Measurements from ENCODE around the gene LRRC8C.
"Not testable (repeated sequence)": the region's sequence is repeated elsewhere in the genome, so short reads cannot be mapped to it uniquely, and the experiment has no call there.

The LRRC8C gene

DNA sequence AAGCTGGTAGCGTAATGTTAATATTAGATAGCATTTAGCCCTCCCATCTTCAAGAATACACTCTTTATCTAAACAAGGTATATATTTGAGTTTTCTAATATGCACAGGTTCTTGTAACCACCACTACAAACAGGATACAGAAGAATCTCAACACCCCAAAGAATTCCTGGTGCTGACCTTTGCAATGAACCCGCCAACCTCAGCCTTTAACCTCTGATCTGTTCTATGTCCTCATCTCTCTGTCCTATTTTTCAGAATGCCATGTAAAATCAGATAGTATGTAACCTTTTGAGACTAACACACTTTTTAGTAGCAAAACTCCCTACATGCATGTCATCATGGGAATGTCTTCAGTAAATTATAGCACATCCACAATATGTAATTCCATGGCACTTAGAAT, 71.1 kb downstream of the LRRC8C start:
- no peak for DNase-seq (ENCODE audit: low spot score)

DNA sequence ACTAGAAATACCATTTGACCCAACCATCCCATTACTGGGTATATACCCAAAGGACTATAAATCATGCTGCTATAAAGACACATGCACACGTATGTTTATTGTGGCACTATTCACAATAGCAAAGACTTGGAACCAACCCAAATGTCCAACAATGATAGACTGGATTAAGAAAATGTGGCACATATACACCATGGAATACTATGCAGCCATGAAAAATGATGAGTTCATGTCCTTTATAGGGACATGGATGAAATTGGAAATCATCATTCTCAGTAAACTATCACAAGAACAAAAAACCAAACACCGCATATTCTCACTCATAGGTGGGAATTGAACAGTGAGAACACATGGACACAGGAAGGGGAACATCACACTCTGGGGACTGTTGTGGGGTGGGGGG, 72.0 kb downstream of the LRRC8C start:
- DNase-seq (ENCODE audit: low spot score): not testable (repeated sequence)

DNA sequence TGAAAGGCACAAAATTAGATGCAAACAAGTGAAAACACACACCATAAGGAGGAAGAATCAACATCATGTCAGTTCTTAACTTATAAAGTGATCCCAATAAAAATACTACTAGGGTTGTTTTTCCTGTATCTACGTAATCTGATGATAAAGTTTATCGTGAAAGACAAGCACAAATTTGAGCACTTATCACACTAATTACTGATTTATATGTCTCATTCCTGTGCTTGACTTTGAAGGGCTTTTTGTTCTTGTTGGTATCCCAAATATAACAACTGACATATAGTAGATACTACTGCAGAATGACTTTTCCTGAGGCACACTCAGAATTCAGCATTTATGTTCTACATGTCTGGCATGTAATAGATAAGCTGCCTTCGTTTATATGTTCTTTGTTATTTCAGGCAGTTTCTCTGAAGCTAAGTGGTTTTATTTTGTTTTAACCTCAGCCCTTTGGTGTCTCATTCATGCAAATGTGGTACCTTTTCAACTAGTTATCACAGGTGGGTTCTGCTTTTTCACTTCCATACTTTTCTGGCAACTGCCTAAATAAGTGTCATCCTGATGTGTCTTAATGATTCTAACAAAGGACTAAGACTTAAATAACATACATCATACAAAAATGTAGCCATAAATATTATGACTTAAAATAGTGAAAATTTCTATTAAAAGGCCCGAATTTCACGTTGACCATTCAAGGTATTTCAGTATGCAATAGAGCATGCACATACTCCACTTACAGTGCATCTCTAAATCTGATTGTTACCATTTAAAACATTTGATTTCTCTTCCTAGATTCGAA, 73.2 kb downstream of the LRRC8C start:
- no peak for DNase-seq (ENCODE audit: low spot score)

DNA sequence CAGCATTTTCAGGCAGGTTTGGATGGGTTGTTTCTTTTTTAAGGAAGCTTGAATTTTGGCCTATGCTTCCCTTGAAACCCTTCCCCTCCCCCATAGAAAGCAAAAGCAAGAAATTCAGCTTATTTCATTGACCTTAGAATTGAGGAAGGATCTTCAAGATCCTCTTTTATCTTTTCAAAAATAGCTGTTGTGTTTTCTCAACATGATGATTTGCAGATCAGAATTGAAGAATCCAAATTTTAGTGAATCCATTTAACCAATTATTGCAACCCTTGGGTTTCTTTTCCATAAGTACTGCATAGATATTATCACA, 73.7 kb downstream of the LRRC8C start:
- DNase-seq (ENCODE audit: low spot score): no peak

DNA sequence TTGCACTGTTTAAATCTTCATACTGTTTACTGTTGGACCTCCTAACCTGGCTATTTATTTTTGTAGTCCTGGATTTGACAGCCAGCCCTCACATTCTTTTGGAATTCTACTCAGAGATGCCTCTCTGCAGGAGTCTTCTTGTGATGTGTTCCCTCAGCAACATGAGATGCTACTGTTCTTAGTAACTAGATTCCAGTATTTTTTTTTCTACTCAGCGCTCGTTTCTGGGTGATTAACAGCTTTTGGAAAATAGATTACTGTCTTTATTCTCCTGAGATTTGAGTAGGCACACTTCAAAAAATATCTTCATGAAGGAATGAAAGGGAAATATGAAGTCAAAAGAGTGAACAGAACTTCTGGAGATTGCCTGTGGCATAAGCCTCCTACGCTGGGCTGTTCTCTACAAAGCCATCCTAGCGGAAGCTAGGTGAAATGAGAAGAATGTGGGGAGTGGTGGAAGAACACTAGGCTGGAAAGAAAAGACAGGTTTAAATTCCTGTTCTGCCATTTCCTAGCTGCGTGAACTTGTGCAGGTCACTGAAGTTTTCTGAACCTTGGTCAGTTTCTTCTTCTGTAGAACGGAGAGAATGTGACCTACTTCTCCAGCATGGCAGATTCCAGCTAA, 75.9 kb downstream of the LRRC8C start:
- no peak for DNase-seq (ENCODE audit: low spot score)

DNA sequence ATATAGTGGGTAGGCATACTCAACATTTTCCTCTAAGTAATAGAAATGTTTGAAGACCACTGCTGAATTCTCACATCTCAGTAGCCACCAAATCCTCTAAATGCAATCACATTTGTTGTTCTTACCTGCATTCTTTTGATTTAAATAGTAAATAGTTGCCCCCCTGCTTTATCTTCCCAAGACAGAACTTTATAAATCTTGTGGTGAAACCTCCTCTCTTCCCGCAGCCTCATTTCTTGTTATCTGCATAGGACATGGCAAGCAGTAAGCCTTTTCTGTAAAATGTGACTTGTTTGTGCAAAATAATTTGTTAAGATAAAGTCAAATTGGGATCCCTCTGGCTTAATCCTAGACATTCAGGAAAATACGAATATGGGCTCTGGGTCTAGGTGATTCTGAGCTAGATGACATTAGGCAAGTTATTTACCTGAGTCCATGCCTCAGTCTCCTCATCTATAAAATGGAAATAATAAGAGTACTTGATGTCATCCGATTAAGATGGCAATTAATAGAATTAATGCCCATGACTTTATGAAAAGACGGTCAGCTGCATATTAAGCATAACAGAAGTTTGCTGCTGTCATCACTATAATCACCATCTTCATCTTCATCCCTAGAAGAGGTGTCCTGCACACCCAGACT, 77.7 kb downstream of the LRRC8C start:
- DNase-seq (ENCODE audit: low spot score): no peak

DNA sequence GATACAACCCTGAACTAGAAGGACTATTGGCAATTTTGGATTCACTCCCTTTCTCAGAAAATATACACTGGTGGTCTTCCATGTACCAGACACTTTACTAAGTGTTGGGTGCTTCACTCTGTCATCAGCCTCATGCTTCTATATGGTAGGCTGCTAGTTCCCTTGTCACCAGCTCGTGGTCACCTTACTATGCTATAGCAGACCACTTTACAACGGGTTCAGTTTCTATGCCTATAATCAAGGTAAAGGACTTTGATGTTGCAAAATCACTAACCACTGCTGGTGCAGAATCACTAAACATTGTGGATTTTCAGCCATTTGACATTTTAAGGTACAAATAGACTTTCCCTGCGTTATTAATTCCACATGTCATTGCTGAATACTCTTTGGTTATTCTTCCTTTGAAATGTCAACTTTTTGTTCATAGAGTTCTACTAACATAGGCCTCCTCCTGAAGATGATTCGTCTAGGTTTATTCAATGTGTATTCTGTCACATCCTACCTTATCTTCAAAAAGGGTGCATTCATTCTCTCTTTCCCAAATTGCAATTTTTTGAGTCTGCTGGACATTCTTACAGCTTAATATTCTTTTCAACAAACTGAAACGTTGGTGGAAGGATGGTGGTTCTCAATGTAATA, 78.3 kb downstream of the LRRC8C start:
- no peak for DNase-seq (ENCODE audit: low spot score)

DNA sequence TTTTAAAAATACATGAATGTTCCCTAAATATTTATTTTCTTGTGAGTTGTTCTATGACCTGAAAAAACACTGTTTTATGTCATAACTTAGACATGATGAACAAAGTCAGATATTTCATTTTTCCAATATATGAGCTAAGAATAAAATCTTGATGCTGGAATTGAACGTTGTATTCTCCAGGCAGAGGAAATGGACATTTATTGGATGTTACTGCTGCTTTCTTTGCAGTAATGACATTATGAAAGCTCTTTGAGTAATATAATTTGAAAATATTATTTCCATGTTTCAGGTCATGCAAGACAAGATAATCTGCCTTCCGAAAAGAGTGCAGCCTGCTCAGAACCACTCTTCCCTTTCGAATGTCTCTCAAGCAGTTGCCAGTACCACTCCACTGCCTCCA, 79.5 kb downstream of the LRRC8C start:
- no peak for DNase-seq (ENCODE audit: low spot score)

DNA sequence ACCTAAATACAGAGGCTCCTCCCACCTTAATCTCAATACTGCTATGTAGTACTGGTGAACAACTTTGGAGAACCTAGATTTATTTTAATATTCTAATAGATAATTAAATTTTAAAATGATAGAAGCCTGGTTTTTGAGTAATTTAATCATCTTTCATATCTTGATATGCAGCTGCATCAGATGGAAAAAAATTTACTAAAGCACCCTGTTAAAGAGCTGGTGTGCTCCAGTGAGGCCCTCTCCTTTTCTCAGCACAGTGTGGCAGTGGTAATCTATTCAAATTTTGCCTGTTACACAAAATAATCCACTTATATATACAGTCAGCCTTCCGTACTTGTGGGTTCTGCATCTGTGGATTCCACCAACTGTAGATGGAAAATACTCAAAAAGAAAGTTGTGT, 82.8 kb downstream of the LRRC8C start:
- DNase-seq (ENCODE audit: low spot score): no peak

DNA sequence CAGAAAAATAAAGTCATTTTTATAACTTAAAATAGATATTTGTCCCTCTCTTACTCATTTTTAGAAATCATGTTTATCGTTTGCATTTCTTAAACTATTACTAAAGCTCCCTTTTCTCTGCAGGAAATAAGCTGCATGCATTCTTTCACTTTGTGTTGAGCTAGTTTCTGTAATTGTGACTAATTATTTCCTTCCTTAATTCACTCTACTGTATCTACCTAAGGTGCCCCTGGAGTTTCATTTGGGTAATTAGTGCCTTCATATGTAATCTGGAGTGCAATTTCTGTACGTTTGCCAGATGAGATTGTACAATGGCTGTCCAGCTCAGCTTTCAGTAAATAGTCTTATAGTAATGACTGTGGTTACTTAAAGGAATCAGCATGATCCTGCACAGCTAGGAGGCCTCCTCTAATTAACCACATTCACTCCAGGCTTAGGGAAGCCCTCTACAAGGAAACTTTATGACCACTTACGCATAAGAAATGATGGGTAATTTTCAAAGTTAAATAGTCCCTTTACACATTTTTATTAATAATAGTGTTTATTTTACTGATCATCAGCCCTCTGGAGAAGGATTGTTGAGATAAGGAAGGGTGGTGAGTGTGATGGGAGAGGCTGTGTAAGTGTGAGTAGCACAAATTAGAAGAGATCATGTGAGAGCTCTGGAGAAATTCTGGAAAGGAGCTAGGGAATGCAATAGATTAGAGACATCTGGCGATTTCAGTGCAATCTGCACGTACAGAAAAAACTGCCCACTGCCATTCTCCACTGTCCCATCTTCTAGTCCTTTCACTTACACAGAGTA, 86.8 kb downstream of the LRRC8C start:
- peak; percentile 10 for DNase-seq (ENCODE audit: low spot score)

DNA sequence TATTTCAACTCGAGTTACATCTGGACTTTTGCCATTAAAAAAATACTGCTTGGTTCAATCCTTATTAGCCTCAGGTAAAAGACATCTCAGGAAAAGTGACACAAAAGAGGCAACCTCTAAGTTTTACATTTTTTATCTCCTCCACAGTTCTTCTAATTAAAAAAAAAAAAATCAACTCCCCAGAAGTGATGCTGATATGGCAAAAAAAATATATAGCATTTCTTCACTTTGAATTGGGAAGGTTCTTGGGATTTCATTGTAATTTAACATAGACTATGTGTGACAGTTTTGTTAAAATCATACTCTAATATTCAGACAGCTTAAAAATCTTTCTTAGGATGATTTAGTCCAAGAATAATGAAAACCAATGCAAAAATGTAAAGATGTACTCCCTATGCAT, 87.9 kb downstream of the LRRC8C start:
- no peak for DNase-seq (ENCODE audit: low spot score)

DNA sequence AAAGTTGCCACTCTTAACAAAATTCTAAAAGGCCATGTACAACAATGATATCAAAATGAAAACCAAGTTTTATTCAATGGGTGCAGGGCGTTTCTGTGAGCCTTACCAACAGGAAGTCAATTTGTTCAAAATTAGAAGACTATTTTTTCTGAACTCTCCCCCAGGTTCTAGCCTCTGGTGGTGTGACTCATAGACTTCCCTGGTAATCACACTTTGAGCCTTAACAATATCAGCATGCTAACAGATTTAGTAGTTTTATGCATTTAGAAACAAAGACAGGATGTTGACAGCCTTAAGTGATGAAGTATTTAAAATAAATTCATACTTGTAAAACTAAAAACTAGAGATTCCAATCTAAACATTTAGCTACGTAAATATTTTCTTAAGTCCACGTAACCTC, 88.4 kb downstream of the LRRC8C start:
- no peak for DNase-seq (ENCODE audit: low spot score)

DNA sequence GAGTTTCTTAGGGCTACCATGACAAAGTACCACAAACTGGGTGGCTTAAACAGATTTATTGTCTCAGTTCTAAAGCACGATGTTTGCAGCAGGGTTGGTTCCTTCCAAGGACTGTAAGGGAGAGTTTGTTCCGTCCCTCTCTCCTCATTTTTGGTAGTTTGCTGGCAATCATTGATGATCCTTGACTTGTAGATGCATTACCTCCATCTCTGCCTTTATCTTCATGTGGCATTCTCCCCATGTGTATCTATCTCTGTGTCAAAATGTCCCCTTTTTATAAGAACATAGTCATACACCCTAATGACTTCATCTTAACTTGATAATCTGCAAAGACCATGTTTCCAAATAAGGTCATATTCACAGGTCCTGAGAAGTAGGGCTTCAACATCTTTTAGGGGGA, 90.2 kb downstream of the LRRC8C start:
- DNase-seq (ENCODE audit: low spot score): no peak

DNA sequence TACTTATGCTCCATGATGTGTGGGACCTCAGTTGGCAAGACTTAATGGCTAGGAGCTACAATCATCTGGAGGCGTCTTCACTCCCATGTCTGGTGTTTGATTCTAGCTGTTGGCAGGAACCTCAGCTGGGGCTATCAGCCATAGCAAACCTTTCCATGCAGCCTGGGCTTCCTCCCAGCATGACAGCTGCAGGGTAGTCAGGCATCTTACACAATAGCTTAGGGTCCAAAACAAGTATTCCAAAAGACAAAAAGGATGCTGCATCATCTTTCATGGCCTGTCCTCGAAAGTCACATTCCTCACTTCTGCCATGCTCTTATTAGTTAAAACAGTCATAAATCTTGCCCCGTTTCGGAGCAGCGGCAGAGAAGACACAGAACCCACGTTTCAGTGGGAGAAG, 90.9 kb downstream of the LRRC8C start:
- DNase-seq (ENCODE audit: low spot score): no peak

DNA sequence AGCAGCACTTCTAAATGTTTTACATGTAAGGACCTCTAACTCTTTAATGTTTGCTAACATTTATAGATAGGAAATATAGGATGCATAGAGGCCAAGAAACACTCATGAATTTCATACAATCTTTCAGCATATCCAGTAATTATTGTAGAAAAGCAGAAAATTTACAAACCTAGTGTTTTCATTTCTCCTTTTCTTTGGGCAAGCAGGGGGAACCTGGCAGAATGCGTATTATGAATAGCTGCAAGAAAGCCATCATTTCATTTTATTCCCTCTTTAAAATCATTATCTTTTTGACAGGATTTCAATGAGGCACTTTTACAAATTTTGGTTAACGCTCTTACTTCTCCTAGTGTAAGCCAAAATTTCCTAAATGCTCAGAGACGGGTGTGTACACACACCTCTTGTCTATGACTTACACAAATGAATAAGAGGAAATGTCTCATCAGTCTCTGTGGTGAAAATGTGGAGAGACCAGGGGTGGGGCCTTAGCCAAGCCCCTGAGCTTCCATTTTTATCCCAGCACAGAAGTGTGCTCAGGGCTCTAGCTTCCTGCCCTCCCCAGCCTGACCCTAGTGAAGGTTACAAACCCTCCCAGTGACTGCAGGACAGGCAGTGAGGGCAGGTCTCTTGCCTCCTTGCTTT, 91.6 kb downstream of the LRRC8C start:
- DNase-seq (ENCODE audit: low spot score): no peak

DNA sequence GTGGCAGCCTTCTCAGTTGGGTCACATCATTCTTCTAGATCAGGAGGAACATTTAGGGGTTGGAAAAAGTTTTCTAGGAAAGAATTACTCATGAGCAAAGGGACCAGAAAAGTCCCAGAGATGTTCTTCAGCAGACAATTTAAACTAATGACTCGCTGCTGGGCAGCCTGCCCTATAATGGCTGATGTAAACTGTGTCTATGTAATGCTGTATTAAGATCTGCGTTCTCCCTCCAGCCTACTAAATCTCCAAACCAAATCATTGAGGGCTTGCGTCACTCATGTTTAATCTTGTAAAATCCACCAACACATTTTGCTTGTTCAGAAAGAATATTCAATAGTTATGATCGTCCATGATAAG, 92.1 kb downstream of the LRRC8C start:
- no peak for DNase-seq (ENCODE audit: low spot score)

DNA sequence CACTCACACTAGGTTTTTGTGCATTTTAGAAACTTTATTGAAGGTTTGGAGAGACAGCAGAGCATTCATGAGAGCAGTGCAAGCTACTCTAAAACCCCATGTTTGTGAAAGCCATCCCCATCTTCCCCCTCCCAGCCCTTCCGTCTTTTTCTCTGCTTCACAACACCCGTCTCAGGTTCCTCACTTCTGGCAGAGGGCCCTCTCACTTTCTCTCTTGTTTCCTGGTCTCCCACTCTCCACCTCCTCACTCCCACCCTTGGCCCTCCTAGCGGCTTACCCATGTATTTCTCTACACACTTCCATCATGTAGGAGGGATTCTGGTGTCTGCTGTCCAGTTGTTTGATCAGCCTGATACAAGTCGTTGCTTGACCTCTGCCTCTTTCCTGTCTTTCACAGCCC, 92.7 kb downstream of the LRRC8C start:
- no peak for DNase-seq (ENCODE audit: low spot score)

DNA sequence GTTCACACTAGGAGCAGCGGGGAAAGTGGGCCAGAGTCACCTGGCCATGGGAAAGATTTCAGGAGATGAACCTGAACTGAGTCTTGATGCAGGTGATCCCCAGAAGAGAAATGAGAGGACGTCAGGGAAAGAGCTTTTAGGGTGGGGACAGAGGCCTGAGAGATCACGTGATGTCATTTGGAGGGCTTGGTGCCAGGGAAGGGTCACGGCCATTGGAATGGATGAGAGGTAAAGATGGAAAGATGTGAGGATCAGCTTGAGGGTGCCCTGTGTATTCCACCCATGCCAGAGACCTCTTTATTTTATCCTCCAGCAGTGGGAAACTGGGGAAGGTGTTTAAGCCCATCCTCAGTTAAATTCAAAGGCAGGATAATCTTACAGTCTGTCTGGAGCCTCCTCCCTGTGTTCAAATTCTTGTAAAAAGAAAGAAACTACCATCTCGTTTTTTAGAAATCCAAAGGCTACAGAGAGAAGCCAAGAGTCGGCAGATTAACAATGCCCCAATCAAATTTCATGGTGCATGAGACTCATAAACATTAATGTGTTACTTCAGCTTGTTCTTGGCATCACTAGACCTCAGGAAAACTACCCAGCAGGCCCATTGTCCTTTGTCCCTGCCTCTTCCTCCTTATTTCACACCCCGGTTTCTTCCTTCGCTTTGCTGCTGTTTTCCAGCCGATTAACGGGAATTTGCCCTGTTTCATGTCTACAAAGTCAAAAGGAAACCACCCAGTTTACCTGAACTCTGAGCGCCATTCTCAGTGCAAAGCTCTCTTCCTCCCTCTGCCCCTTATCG, 94.8 kb downstream of the LRRC8C start:
- no peak for DNase-seq (ENCODE audit: low spot score)

DNA sequence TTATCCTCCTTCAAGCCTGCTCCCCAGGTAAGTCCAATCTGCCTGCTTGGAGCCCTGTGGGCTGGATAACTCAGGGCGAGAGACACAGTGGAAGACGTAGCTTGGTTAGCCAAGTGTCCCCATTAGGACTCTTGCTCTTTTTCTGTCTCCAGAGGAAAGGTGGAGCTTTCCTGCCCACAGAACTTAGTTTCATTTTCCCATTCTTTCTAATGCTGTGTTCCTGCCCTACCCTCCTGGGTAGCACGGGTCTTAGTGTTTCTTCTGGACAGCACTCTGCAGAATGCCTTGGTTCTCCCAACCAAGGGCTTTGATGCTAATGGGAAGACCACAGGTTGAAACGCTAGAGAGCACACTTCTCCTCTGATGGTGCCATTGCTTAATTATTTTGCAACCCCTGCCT, 95.5 kb downstream of the LRRC8C start:
- no peak for DNase-seq (ENCODE audit: low spot score)

DNA sequence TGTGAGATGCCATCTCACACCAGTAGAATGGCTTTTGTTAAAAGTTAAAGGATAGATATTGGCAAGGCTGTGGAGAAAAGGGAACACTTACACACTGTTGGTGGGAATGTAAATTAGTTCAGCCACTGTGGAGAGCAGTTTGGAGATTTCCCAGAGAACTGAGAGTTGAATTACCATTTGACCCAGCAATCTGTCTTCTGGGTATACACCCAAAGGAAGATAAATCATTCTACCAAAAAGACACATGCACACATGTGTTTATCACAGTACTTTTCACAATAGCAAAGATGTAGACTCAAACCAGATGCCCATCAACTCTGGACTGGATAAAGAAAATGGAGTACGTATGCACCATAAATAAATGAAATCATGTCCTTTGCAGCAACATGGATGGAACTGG, 99.3 kb downstream of the LRRC8C start:
- DNase-seq (ENCODE audit: low spot score): no peak

DNA sequence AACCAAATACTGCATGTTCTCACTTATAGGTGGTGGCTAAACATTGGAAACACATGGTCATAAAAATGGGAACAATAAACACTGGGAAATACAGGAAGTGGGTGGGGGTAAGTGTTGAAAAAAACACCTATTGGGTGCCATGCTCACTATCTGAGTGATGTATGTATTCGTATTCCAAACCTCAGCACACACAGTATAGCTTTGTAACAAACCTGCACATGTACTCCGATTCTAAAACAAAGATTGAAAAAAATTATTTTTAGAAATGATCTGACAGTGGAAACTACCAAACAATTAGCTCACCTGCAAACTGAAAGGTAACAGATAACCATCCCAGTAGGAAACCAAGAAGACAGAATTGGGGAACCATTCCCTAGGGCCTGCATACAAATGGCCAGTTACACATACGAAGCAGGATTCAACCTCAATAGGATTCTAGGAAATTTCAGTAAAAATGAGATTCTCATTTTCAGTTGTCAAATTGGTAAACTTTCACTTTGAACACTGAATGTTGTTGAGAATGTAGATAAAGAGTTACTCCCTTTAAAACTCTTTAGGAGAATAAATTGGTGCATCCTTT, 99.8 kb downstream of the LRRC8C start:
- no peak for DNase-seq (ENCODE audit: low spot score)
